IMR-90 (cell line): ENCODE measurements around the gene BNIP5. TPM values are rescaled to one million over a fixed set of nuclear protein-coding genes. Genes with fewer than 3 reads are reported as not detected.

ENCODE experiments used
- ATAC-seq: fragments of 200-7000 bp; cut with Tn5 transposase; 2 replicates; pipeline ENCODE4 v1.9.1; 2020; ENCODE audit warnings: low read depth, mild to moderate bottlenecking, moderate library complexity
- BruUV-seq: library from RNA; stranded (reverse); fragments of 400-500 nt; replicated peaks from 2 replicates; lab custom pipeline; 2021; lab: Mats Ljungman, UMichigan
- CTCF ChIA-PET: fragments of 300-600 bp; formaldehyde crosslinking; extraction: SDS; loops from one replicate; lab custom pipeline; 2021; ENCODE audit warnings: antibody characterized with exemption; lab: Yijun Ruan, JAX
- POLR2A ChIA-PET: fragments of 300-600 bp; sonication (Branson Sonifier 250); formaldehyde crosslinking; loops from one replicate; lab custom pipeline; 2022; ENCODE audit warnings: antibody characterized with exemption; ENCODE audit not compliant: unreplicated experiment; lab: Charles Lee
- DNase-seq: peaks from one replicate; pipeline ENCODE4 v3.0.0; 2013
- H2AFZ ChIP-seq: replicated peaks from 2 replicates; pipeline ENCODE3; 2013; ENCODE audit warnings: low read length, mild to moderate bottlenecking; ENCODE audit not compliant: poor library complexity
- H2AK5ac ChIP-seq: 2 replicates; pipeline ENCODE4 v1.6.1; 2013; ENCODE audit warnings: low read depth, low read length, inconsistent platforms
- H2AK9ac ChIP-seq: replicated peaks from 2 replicates; pipeline ENCODE3; 2013; ENCODE audit warnings: mild to moderate bottlenecking, low read depth, low read length, moderate library complexity; ENCODE audit not compliant: poor library complexity
- H2BK120ac ChIP-seq: 2 replicates; pipeline ENCODE4 v1.6.1; 2013; ENCODE audit warnings: low read depth, low read length, inconsistent platforms
- H2BK15ac ChIP-seq: 3 replicates; pipeline ENCODE4 v1.6.1; 2013; ENCODE audit warnings: low read depth, low read length, inconsistent platforms
- H2BK20ac ChIP-seq: 2 replicates; pipeline ENCODE4 v1.6.1; 2013; ENCODE audit warnings: low read depth, mild to moderate bottlenecking, inconsistent platforms, low read length, moderate library complexity
- H2BK5ac ChIP-seq: 2 replicates; pipeline ENCODE4 v1.6.1; 2013; ENCODE audit warnings: mild to moderate bottlenecking, low read depth, low read length, inconsistent platforms; ENCODE audit not compliant: poor library complexity, severe bottlenecking
- H3K14ac ChIP-seq: replicated peaks from 2 replicates; pipeline ENCODE4 v1.6.1; 2013; ENCODE audit warnings: low read depth, low read length, inconsistent platforms
- H3K18ac ChIP-seq: 2 replicates; pipeline ENCODE4 v1.6.1; 2013; ENCODE audit warnings: low read depth, low read length, control low read depth
- H3K23ac ChIP-seq: 2 replicates; pipeline ENCODE4 v1.6.1; 2013; ENCODE audit warnings: low read depth, low read length, inconsistent platforms
- H3K27ac ChIP-seq: 2 replicates; pipeline ENCODE4 v1.5.1; 2013; ENCODE audit warnings: mild to moderate bottlenecking, control low read depth, low read length; ENCODE audit not compliant: insufficient read depth
- H3K27me3 ChIP-seq: 2 replicates; pipeline ENCODE4 v1.6.1; 2013; ENCODE audit warnings: low read length; ENCODE audit not compliant: control insufficient read depth, insufficient read depth
- H3K36me3 ChIP-seq: 2 replicates; pipeline ENCODE4 v1.6.1; 2013; ENCODE audit warnings: low read length, mixed read lengths; ENCODE audit not compliant: control insufficient read depth, insufficient read depth
- H3K4ac ChIP-seq: 2 replicates; pipeline ENCODE4 v1.6.1; 2013; ENCODE audit warnings: low read depth, low read length, inconsistent platforms
- H3K4me1 ChIP-seq: 2 replicates; pipeline ENCODE4 v1.6.1; 2013; ENCODE audit warnings: low read length, mixed read lengths; ENCODE audit not compliant: control insufficient read depth, insufficient read depth
- H3K4me2 ChIP-seq: 2 replicates; pipeline ENCODE4 v1.6.1; 2013; ENCODE audit warnings: low read depth, mild to moderate bottlenecking, control low read depth, low read length, moderate library complexity
- H3K4me3 ChIP-seq: 2 replicates; pipeline ENCODE4 v1.5.1; 2013; ENCODE audit warnings: low read depth, mild to moderate bottlenecking, control low read depth, low read length, moderate library complexity; ENCODE audit not compliant: insufficient read depth
- H3K56ac ChIP-seq: 2 replicates; pipeline ENCODE4 v1.6.1; 2013; ENCODE audit warnings: low read length, inconsistent platforms; ENCODE audit not compliant: insufficient read depth; ENCODE audit errors: extremely low read depth
- H3K79me1 ChIP-seq, 2 experiments: 2 replicates each; pipeline ENCODE4 v1.6.1; 2013; ENCODE audit warnings: low read length in 2 of 2, inconsistent platforms in 1 of 2, low read depth in 1 of 2
- H3K9ac ChIP-seq: 2 replicates; pipeline ENCODE4 v1.6.1; 2013; ENCODE audit warnings: low read depth, low read length, control low read depth
- H3K9me1 ChIP-seq: 2 replicates; pipeline ENCODE4 v1.6.1; 2013; ENCODE audit warnings: low read length, inconsistent platforms; ENCODE audit not compliant: insufficient read depth
- H3K9me3 ChIP-seq: 2 replicates; pipeline ENCODE4 v1.6.1; 2013; ENCODE audit warnings: low read length; ENCODE audit not compliant: control insufficient read depth, insufficient read depth
- H4K20me1 ChIP-seq: 2 replicates; pipeline ENCODE4 v1.6.1; 2013; ENCODE audit warnings: low read length, inconsistent platforms; ENCODE audit not compliant: insufficient read depth
- H4K5ac ChIP-seq: 2 replicates; pipeline ENCODE4 v1.6.1; 2013; ENCODE audit warnings: mild to moderate bottlenecking, low read depth, low read length, control low read depth
- H4K8ac ChIP-seq, 2 experiments: 2 replicates each; pipeline ENCODE4 v1.6.1; 2013; ENCODE audit warnings: low read depth in 2 of 2, low read length in 2 of 2, control low read depth in 1 of 2, inconsistent platforms in 1 of 2
- H4K91ac ChIP-seq: 2 replicates; pipeline ENCODE4 v1.6.1; 2013; ENCODE audit warnings: low read depth, low read length, inconsistent platforms; ENCODE audit not compliant: insufficient read depth
- POLR2A ChIP-seq: IDR thresholded peaks from 2 replicates; pipeline ENCODE4 v1.6.1; 2012; ENCODE audit warnings: mild to moderate bottlenecking, low read depth, low read length
- WGBS, 2 experiments: methylation state at CpG; one replicate each; pipeline versions ENCODE4 v1.1.5 to v1.1.7; 2013; ENCODE audit warnings: missing lambda C conversion rate in 2 of 2; ENCODE audit not compliant: insufficient read length in 1 of 2; ENCODE audit errors: extremely low coverage in 2 of 2; 5-methylcytosine and 5-hydroxymethylcytosine counted together
- dilution Hi-C: fragments of 300-500 bp; cut with HindIII; formaldehyde crosslinking; loops from one replicate; pipeline ENCODE4 v1.14.3; 2018; ENCODE audit warnings: low sequenced_read_pairs; ENCODE audit not compliant: unreplicated experiment
- in situ Hi-C: fragments of 300-500 bp; cut with MboI; formaldehyde crosslinking; loops from 3 replicates; pipeline ENCODE4 v1.14.3; 2019; ENCODE audit warnings: low sequenced_read_pairs, inconsistent platforms, mixed read lengths
- intact Hi-C: fragments of 100-400 bp; cut with micrococcal nuclease; formaldehyde crosslinking; loops from 2 replicates; pipeline ENCODE4 v1.10.0; 2022
- polyA plus RNA-seq, 3 experiments: library from polyadenylated mRNA; depleted of rRNA; stranded (reverse); fragments of >200 nt; gene quantifications; 2 replicates each; pipeline ENCODE4 v1.2.3, GENCODE V29; 2012; ENCODE audit warnings: low replicate concordance in 1 of 3
- total RNA-seq: library from RNA; depleted of rRNA; stranded (reverse); fragments of >200 nt; gene quantifications from 2 replicates; pipeline ENCODE4 v1.2.3, GENCODE V29; 2012

Gene BNIP5
- total and polyA plus RNA-seq, 2 of the 4 experiments (the other 2 are of a cell fraction): not detected

DNA sequence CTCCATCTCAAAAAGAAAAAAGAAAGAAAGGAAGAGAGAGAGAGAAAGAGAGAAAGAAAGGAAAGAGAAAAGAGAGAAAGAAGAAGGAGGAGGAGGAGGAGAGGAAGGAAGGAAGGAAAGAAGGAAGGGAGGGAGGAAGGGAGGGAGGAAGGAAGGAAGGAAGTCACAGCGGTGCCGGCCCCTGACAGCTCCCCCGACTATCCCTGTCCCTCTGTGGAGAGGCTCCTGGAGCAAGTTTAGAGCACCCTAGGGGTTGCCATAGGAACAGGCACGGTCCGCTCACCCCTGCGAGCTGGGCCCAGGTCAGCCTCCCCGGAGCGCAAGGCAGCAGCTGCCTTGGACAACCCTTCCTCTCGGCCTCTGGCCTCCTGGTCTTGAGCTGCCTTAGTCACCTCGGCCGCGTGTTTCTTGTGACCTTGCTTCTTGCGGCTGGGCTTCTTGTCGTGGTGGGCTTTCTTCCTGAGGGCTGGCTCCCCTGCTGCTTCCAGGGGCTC lies 6.8 kb downstream of the BNIP5 start:
- intact Hi-C loops (no loop called here), dilution Hi-C loops (no loop called here), in situ Hi-C loops (no loop called here)
- Histone ChIP-seq H4K20me1 (no peaks in the 10 kb centered on the region), H3K56ac (no peak overlapping the region), H3K4ac (no peak overlapping the region), H3K4me2 (no peak overlapping the region), H3K23ac (no peak overlapping the region), H2BK120ac (no peak overlapping the region), H2BK5ac (no peak overlapping the region), H3K79me1 (no peaks in the 10 kb centered on the region), H2AFZ (no peak overlapping the region), H2BK15ac (no peak overlapping the region), H4K5ac (no peak overlapping the region), H2AK5ac (no peak overlapping the region), H3K14ac (no peak overlapping the region), H2AK9ac (no peak overlapping the region), H3K18ac (no peak overlapping the region), H3K9me3 (no peaks in the 10 kb centered on the region), H3K27me3 (peaks cover 85% of the 10 kb centered on the region), H3K27ac (no peak overlapping the region), H3K4me3 (no peak overlapping the region), H3K36me3 (no peaks in the 10 kb centered on the region), H3K9me1 (0 out of 2 replicates have a peak, but pooled peaks cover 2% of the 10 kb centered on the region), H4K8ac (no peak overlapping the region), H2BK20ac (no peak overlapping the region), H3K9ac (no peak overlapping the region), H4K91ac (no peak overlapping the region), H3K4me1 (no peaks in the 10 kb centered on the region; the same call in 1 of the 2 replicates)
- no peak for TF ChIP-seq POLR2A
- CTCF ChIA-PET: interaction anchor here (1.1 kb wide), 1 partner anchor 11 kb away, joined by 3 read pairs; no protein-coding TSS in a partner anchor
- no peak for DNase-seq
- 76% methylated on average over 7 of the region's 14 CpGs; no CpG with 5 or more reads in 1 of the 2 experiments for WGBS, 2 experiments
- no TSS peak for BruUV-seq
- POLR2A ChIA-PET: no interaction called here
- ATAC-seq: no peak
